ENCODE data around the gene POLE4.
A peak's percentile ranks its signal among the peaks of the same experiment; 100 is the strongest.

Gene POLE4, protein sequence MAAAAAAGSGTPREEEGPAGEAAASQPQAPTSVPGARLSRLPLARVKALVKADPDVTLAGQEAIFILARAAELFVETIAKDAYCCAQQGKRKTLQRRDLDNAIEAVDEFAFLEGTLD

DNA sequence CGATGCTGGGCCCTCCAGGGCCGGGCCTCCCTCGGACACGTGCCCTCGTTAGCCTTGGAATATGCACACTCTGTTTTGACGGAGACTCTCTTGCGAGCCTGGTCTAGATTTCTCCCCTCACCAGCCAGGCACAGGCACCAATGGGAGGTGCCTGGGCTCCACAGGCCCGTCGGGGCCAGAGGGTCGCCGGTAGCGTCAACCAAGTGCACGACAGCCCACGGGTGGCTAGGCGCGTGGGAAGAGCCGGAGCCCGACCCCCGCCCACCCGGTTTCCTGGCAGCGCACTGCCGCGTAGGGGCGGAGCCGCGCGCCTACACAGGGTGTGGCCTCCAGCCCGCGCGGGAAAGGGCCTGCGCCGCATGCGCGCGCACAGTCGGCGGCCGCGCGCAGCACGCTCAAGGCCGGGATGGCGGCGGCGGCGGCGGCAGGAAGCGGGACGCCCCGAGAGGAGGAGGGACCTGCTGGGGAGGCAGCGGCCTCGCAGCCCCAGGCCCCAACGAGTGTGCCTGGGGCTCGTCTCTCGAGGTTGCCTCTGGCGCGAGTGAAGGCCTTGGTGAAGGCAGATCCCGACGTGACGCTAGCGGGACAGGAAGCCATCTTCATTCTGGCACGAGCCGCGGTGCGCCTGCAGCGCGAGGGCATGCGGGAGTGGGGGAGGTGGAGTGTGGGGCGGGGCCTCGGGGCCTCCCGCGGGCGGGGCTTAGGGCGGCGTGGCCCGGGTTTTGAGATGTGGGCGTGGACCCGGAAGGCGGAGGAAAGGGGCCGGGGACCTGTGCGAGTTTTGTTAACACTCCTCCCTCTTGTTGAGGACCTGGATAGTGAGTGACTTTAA lies at the start of gene POLE4:
TSS of gene POLE4 (plus strand) at position 370 of the 832 bp plus-strand sequence. CDS start at position 407, 37 bp downstream.
- peak; percentile 84 for DNase-seq

DNA sequence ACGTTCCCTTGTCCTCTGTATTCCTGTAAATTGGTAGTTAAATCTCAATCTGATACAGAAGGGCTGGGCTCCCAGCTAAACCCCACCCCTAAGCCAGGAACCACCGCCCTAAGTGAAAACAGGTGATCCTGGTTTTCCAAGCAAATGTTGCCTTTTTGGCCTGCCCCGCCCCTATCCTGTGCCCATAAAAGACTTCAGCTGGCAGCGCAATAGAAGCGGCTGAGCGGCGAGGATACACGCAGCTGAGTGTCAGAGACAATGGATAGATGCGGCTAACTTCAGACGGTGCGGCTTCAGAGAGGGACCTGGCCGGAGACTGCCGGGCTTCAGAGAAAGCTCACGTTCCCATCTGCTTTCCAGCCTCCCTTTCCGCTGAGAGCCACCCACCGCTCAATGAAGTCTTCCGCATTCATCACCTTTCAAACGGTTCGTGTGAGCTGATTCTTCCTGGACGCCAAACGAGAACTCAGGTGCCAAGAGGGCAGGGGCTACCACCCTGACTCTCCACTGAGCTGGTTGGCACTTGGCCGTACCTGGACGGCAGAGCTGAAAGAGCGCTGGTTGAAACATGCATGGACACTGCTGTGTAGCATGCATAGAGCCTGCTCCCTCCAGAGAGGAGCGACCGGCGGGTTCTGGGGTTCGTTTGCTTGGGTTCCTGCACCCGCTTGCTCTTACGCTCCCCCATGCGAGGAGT lies 49.5 kb upstream of the POLE4 start:
- DNase-seq, result peak; percentile 79

DNA sequence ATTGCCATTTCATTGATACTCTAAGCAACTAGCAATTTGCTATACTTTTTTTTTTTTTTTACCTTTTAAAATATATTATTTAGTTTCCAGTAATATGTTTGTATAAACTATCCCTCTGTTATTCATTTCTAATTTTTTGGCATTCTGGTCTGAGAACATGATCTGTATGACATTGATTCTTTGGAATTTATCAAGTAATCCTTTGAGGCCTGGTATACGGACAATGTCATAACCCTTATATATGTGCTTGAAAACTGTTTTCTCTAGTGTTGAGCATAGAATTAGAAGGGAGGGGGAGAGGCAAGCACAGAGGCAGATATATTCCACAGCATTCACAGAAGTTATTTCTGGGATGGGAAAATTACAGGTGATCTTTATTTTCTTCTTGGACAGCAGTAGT lies 48.2 kb upstream of the POLE4 start:
- no peak for DNase-seq

DNA sequence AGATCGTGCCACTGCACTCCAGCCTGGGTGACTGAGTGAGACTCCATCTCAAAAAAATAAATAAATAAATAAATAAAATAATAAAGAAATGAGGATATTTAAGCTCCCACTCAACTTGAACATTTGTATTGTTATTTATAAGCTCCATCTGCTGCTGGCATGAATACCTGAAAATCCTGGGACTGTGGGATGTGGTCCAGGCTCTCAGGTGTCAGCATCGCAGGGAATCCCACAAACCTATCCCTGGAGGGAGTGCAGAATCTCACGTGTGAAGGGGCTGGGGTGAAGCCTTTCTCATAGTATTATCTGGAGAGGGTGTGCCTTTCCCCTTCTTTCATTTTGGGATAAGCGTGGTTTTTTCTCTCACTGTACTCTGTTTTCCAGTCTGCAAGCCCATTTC lies 47.4 kb upstream of the POLE4 start:
- no peak for DNase-seq

DNA sequence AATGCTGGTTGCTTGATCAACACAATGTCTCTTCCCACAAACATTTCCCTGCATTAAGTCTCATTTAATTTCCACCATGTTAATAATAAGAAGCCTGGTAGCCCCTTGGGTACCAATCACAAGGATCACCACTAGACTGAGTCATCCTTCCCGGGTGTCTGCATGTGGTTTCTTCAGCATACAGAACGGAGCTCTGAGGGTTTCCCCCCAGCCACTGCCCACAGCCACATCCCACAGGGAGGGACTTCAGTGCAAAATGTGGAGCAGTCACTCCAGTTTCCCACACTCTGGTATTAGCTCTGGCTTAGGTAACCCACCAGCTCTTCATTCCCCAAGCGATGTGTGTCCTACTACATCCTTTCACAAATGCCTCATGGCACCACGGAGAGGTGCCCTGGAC lies 42.7 kb upstream of the POLE4 start:
- no peak for DNase-seq

DNA sequence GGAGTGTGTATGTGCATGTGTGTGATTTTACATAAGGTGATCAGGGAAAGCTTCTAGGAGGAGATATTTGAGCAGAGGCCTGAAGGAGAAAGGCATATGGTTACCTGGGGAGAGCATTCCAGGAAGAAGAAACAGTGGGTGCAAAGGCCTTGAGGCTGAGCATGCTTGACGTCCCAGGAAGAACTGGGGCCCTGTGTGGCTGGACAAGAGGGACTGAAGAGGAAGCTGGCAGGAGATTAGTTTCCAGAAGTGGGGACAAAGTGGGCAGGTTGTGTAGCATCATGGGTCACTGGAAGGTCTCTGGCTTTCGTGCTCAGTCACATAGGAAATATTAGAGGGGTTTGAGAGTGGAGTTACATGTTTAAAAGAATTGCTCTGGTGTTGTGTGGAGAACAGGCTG lies 42.0 kb upstream of the POLE4 start:
- DNase-seq, result no peak

DNA sequence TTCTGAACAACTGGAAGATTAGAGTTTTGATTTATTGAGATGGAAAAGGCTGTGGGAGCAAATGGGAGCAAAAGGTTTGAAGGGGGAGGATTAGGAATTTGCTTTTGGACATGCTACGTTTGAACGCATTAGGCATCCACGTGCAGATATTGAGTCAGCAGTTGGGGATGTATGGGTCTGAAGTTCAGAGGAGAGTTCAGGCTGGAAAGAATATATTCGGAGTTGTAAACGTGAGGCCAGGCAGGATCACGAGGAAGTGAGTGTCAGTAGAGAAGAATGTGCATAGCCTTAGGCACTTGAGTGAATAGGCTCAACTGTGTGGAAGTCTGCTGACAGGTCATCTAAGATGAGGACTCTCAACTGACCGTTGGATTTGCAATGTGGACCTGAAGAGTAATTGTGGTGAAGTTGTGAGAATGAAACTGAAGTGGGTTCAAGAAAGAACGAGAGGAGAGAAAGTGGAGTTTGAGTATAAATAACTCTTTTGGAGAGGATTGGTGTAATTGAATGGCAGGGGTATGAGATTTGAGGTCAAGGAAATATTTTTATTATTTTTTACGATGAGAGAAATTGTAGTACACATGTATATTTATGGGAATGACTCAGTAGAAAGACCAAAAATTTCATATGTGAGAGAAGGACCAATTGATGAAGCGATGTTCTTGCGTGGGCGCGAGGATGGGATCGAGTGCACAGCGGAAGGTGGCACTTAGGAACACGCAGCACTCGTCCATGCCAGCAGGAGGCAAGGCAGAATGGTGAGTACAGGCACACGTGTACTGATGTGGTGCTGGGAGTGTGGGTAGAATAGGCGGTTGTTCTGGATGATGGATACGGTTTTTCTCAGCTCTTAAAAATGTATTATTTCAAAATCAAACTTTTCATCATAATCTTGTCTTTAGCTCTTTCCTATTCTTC lies 40.5 kb upstream of the POLE4 start:
- DNase-seq, result no peak

DNA sequence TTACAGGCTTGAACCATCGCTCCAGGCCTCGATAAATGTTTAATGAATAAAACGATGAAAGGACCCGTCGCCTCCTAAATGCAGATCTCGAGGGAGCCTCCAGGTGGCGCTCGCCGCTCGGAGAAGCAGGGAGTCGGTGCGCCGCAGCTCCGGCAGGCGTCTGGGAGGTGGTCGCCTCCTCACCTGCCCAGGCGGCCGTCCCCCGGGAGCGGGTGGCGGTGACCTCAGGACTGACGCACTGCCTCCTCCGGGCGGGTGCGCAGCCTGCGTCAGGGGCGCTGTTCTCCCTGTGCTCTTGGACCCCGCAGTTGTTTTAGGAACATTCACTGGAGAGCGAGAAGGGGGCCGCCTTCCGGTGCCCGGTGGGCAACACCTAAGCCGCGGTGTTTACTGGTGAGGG lies 38.6 kb upstream of the POLE4 start:
- peak; percentile 64 for DNase-seq

DNA sequence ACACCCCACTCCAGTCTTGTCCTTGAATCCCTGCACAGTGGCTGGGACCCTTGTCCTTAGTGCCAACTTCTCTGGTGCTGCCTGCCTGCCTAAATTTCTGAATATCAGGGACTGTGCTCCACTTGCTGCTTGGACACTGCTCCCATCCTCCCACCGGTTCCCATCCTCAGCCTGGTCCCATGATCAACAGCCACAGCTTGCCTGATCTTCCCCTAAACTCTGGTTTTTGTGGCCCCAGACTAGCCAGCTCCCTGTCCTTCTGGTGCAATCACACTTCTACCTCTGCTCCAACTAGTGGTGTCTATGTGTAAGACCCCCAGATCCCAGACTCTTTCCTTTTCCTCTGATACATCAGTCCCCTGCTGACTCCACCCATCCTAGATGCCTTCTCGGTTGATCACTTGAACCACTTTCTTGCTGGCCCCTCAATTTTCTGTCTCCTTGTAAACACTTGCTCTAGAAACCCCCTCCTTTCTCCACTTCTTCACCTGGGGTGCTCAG lies 37.2 kb upstream of the POLE4 start:
- DNase-seq, result no peak

DNA sequence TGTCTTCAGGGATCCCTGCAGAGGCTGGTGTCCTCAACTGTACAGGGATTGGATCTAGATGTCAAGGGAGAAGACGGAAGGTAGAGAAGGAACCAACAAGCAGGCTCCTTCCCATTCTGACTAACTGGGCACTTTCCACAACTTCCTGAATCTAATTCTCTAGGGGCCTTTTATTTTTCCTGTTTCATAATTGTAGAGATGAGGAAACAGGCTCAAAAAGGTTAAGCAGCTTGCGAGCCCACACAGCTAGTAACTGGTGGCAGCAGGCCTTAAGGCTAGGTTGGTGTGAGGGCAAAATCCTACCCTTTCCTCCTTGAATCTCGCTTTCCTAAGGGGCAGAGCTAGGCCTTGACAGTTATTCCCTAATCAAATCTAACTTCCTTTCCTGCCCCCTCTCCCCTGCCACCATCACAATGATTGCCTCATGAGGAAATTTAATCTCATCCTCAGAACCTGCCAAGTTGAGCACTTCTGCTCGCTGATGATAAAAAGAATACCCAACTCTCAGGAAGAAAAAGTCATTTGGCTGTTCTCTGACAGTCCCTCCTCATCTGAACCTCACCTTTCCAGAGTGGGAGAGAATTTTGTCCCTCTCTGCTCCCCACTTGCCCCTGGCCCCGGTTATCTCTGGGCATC lies 35.7 kb upstream of the POLE4 start:
- no peak for DNase-seq

DNA sequence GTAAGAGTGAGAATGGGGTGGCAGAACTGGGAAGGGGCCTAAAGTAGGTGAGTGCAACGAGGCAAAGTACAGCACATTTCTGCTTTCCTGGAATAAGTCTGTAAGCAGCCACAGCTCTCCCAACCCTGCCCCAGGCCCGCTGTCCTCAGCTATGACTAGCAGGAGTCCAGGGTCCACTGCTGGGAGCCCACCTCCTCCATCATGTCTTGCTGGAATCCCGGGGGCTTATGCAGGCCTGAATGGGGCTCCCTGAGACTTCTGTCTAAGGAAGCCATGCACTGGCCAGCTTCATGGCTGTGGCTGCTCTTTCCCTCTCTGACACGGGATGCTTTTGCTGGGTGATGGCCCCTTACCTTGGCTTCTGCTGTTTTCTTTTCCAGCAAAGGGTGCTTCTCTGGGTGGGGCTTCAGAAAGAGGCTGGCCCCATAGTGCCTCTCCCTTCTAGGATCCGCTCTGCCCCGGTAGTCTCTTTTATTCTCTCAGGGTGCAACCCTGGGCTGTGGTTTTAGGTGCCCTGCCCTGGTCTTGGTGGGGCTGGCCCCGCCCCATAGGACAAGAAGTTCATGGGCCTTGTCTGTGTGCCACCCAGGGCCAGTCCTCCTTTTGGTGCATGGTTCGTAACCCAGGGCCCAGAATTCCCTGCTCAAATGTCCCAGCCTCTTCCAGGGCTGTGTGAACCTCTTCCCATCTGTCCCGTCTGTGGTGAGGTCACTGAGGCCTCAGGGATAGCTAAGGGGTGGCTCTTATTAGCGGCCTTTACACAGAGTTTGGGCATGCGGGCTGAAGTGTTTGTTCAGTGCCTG lies 33.8 kb upstream of the POLE4 start:
- peak; percentile 27 for DNase-seq

DNA sequence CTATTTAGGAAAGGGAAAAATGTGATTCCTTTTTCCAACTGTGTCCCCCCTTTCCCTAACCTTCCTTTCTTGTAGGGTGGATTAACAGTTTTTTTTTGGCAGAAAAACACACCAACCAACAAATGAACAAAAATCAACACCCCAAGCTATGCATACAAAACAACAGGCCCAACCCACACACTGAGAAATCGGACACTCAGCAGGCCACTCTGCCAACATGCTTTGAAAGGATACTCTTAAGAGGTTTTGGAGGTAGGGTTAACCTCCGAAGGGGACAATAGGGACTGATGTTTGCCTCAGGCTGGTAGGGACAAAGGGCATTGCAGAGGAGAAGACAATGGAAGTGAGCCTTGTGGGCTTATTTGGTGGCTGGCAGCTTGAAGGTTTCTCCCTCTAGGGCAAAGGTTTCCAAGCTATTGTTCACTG lies 33.1 kb upstream of the POLE4 start:
- peak; percentile 5 for DNase-seq

DNA sequence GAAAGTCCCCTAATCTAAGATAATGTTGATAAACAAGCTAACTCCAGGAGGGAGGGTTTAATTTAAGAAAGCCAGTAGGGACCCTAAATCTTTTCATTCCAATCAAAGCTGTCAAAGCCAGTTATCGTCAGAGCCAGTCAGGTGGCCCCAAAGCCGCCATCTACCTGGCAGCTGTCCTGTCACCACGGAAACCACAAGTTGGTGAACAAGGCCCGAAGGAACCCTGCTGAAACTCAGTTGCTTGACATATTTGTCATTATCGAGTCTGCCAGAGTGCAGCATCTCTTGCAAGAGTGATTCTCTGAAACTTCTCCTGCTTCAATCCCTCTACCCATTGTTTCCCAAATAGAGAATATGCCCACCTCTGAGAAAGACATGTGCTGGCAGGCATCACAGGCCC lies 30.8 kb upstream of the POLE4 start:
- no peak for DNase-seq

DNA sequence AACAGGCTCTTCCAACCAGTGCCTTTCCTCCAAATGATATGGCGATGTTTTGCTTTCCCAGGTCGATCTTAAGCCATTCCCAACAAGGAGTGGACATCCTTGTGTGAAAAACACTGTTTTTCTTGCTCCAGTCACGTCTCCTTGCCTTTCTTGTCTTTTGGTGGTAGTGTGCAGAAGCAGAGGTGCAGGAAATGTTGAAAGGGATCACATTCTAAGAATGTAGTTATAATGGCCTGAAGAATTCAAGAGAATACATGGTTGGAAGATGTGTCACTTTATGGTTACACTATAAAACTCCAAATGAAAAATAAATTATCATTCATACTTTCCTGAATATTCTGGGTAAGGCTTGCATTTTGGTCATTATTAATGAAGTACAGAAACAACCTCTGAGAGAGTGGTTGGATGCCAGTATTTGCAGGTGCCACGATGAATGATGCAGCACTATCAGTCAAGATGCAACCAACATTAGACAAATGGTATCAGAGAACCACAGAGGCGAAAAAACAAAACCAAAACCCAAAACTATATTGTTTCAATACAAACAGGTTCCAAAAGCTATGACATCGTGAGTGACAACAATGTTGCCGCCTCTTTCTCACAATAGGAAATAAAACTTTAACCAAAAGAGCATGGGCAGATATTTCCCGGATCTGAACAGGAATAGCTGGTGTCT lies 27.5 kb upstream of the POLE4 start:
- no peak for DNase-seq

DNA sequence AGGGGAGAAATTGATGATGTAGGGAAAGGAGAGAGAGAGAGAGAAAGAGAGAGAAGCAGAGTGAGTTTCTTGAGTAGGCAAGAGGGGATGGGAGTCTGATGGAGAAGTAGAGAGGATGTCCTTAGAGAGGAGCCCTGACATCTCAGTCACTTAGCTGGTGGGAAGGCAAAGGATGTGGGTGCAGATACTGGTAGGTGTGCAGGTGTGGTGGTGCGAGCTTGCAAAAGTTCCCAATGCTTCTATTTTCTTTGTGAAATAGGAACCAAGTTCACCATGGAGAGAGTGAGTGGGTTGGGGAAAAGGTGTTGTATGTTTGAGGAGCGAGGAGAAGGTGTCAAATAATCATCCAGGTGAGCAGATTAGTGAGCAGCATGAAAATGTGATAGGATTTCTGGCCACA lies 26.5 kb upstream of the POLE4 start:
- no peak for DNase-seq

DNA sequence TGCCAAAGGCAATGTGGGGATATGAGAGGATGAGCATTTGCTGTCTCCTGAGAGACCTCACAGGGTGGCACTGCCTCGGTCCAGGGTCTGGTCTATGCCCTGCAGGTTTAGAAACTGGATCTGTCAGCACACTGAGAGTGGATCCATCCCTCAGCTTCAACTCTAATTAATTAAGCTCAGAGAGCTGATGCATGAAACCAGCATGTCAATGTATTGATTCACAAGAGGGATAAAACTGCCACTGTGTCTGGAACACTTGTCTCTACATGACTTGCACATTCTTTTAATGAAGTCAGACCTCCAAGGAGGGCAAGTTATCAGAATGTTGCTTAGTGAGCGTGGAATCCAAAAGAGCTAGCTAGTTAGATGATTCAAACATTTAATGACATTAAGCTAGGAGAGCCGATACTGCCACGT lies 22.5 kb upstream of the POLE4 start:
- no peak for DNase-seq

DNA sequence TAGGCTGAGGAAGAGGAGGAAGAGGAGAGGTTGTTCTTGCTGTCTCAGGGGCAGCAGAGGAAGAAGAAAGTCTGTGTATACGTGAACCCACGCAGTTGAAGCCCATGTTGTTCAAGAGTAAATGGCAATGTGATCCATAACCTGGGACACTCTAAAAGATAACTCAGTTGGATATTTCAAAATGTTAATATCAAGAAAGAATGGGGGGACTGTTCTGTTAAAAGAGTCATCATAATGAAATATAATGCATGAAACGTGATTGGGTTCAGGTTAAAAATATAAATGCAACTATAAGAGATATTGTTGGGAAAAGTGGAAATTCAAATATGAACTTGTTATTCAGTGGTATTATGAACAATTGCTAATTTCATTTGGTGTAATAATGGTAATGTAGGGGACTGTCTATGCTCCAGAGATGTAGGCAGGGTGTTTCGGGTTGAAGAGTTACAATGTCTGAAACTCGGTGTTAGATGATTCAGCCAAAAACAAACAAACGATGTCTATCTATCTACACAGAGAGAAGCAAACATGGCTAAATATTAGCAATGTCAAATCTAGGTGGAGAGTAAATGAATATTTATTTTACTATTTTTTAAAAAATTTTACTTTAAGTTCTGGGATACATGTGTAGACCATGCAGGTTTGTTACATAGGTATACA lies 21.1 kb upstream of the POLE4 start:
- no peak for DNase-seq

DNA sequence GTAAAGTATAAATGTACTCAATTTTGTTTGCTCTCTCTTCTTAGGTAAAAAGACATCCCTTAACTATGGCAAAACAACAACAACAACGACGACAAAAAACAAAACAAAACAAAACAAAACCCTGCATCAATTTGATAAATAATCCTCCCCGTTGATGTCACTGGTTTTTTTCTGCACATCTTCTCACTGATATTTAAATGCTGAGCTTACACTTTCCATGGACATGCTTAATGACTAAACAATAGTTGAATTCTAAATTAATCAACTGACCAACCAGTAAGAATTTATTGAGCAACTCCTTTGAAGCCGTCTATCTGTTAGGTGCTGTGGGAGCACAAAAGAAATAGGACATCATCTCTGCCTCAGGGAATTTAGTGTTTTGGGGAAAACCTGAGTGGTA lies 20.2 kb upstream of the POLE4 start:
- DNase-seq, result no peak

DNA sequence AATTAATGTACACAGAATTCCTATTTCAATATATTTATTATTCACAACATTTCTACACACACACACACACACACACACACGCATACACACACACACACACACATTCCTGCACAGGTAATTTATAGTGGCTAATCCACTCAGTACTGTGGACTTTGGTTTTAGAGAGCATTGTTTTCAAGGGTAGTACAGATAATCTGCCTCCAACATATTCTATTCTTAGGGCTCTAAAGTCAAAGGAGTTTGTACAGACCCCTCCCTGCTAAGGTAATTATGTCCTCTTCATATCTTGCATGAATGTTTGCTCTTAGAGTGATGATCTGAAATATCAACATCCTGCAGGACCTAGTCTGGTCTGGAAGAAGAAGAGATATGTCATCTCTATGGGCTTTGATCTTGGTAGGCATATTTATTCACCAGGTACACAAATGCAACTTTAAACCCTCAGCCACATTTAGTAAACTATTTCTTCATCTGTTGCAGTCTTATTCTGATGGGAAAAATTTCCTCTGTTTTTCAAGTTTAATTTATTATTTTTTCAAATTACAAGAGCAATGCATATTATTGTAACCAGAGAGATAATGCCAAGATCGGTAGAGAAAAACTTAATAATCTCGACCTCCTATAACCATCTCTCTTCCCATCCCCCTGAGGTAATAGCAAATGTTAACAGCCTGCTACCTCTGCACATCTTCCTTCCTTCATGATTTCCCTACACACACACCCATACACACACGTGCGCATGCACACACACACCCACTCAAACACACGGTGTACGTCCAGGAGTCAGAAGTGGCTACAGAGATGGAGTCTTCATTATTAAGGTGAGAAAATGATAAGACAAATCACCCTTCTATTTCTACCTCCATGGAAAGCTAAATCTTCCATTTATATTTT lies 18.3 kb upstream of the POLE4 start:
- DNase-seq, result no peak
